Ovary (tissue), 9 donors: Measurements from ENCODE around the gene PEAK1. TPM values are rescaled to one million over a fixed set of nuclear protein-coding genes. Genes with fewer than 3 reads are reported as not detected.

ENCODE experiments used
- DNase-seq, 5 donors: peaks; one replicate each; pipeline ENCODE4 v3.0.0-alpha.2; 2019 to 2020
- H3K27ac ChIP-seq, 2 donors: fragments of 200-600 bp; one replicate each; pipeline versions ENCODE4 v1.5.1 to v1.8.0; 2019 to 2022
- H3K27me3 ChIP-seq: fragments of 200-600 bp; one replicate; pipeline ENCODE4 v1.8.0; 2022
- H3K36me3 ChIP-seq: fragments of 200-600 bp; sonication (generic); one replicate; pipeline ENCODE4 v1.5.1; 2019
- H3K4me1 ChIP-seq: one replicate; pipeline ENCODE4 v1.8.1; 2013; ENCODE audit warnings: mild to moderate bottlenecking, moderate library complexity; ENCODE audit not compliant: insufficient read depth
- H3K4me3 ChIP-seq: fragments of 200-600 bp; sonication (generic); one replicate; pipeline ENCODE4 v1.5.1; 2017
- H3K9me3 ChIP-seq, 2 donors: fragments of 200-600 bp in 1 of 2; sonication (generic) in 1 of 2; one replicate each; pipeline versions ENCODE4 v1.5.1 to v1.8.1; 2013 to 2019; ENCODE audit warnings: mild to moderate bottlenecking in 1 of 2, moderate library complexity in 1 of 2
- CTCF ChIP-seq, 3 donors: fragments of 450-650 bp in 2 of 3; fragments of 200-600 bp in 1 of 3; IDR thresholded peaks; one replicate each; pipeline versions ENCODE4 v1.5.1 to v1.8.0; 2016 to 2022; ENCODE audit warnings: antibody characterized with exemption in 3 of 3, mild to moderate bottlenecking in 1 of 3
- EP300 ChIP-seq: sonication (generic); formaldehyde crosslinking; IDR thresholded peaks from one replicate; pipeline ENCODE4 v1.6.1; 2017; ENCODE audit warnings: antibody characterized with exemption
- POLR2A ChIP-seq: fragments of 450-650 bp; IDR thresholded peaks from one replicate; pipeline ENCODE4 v1.6.1; 2017; ENCODE audit warnings: antibody characterized with exemption, mild to moderate bottlenecking, moderate library complexity
- WGBS, 3 donors: extraction: QIAGEN DNeasy Blood & Tissue Kit in 1 of 3; methylation state at CpG; one replicate each; pipeline versions ENCODE4 v1.1.5 to v1.1.7; 2013 to 2017; 5-methylcytosine and 5-hydroxymethylcytosine counted together
- intact Hi-C, 4 donors: fragments of 100-400 bp; cut with DNase I; formaldehyde crosslinking; loops; one replicate each; pipeline versions ENCODE4 v1.11.0 to v1.15.1; 2022 to 2023
- polyA plus RNA-seq, 2 donors: library from polyadenylated mRNA; stranded (reverse); fragments of 200-250 nt in 1 of 2; fragments of 350-450 nt in 1 of 2; fragmentation: Illumina TruSeq in 1 of 2; extraction: RNeasy Lipid Tissue Mini Kit (QIAGEN cat#74804) in 1 of 2; gene quantifications; one replicate each; pipeline ENCODE4 v1.2.3, GENCODE V29; 2013 to 2014
- total RNA-seq, 7 donors: library from RNA; depleted of rRNA in 2 of 7; stranded (reverse); fragments of >200 nt in 2 of 7; fragmentation: NEBNext Ultra II Directional in 3 of 7; extraction: Animal tissue kit (Norgen Biotek cat#: 25700) in 3 of 7; gene quantifications; one replicate each; pipeline versions ENCODE4 v1.1.0 to v1.2.4, GENCODE V29; 2016 to 2023
- donor health status: DM: no; HTN: no; CAD: no; lungs with moderate emphysema.
- donor health status: DM: no; HTN: no; CAD: no.
- donor health status: Bipolar disorder and iron deficiency.
- donor health status: DM: yes; HTN: yes; CAD: no.
- donor health status: DM: no; HTN: no; CAD: no.
- donor health status: DM: yes; HTN: yes; CAD: no.

Gene PEAK1
- total and polyA plus RNA-seq, 9 donors = 6.6 to 48.4 (median 41.4) TPM

- intact Hi-C loops = no loop called here
- no peak overlapping the region for H3K4me3 ChIP-seq
- WGBS, 3 donors = 97 to 98% (median 97%) methylated on average over 1 of the region's 1 CpG
Observed at GRCh38 chr15:77376770-77377169, 43.1 kb downstream of the PEAK1 start.

GRCh38 chr15:77375133-77375532 lies 44.8 kb downstream of the PEAK1 start:
- no peak overlapping the region for H3K27ac ChIP-seq
- no peaks in the 10 kb centered on the region for H3K36me3 ChIP-seq
- no peak for DNase-seq
- no peaks in the 10 kb centered on the region for H3K4me1 ChIP-seq
- no peaks in the 10 kb centered on the region for H3K27me3 ChIP-seq
- intact Hi-C loops = no loop called here
- no peak overlapping the region for H3K4me3 ChIP-seq
- 94 to 99% (median 96%) methylated on average over 1 of the region's 1 CpG for WGBS, 3 donors
- TF ChIP-seq POLR2A (no peak), EP300 (no peak), CTCF (IDR thresholded peaks at IDR 0.05) (no peak)
- no peaks in the 10 kb centered on the region for H3K9me3 ChIP-seq

More at GRCh38 chr15:77376770-77377169, 43.1 kb downstream of the PEAK1 start:
- Histone ChIP-seq H3K4me1 (no peaks in the 10 kb centered on the region), H3K9me3 (no peaks in the 10 kb centered on the region), H3K36me3 (no peaks in the 10 kb centered on the region), H3K27me3 (no peaks in the 10 kb centered on the region), H3K27ac (no peak overlapping the region)
- no peak for TF ChIP-seq POLR2A
- TF ChIP-seq EP300 = no peak
- no peak for TF ChIP-seq CTCF (IDR thresholded peaks at IDR 0.05)
- no peak for DNase-seq

- Histone ChIP-seq H3K9me3 (no peaks in the 10 kb centered on the region), H3K27me3 (no peaks in the 10 kb centered on the region), H3K4me1 (no peaks in the 10 kb centered on the region), H3K27ac (no peak overlapping the region), H3K36me3 (no peaks in the 10 kb centered on the region), H3K4me3 (no peak overlapping the region)
- intact Hi-C loops = loop anchor here in 1 of 4 donors (2.0 kb wide), 1 partner anchor 57 kb away; no protein-coding TSS in a partner anchor
- no peak for TF ChIP-seq POLR2A
- no peak for TF ChIP-seq EP300
- TF ChIP-seq CTCF (IDR thresholded peaks at IDR 0.05) = no peak
- no peak for DNase-seq
- 75 to 89% (median 88%) methylated on average over 4 of the region's 4 CpGs for WGBS, 3 donors
Observed at GRCh38 chr15:77373441-77373840, 46.5 kb downstream of the PEAK1 start.

- no peak for TF ChIP-seq CTCF (IDR thresholded peaks at IDR 0.05)
- no peak for TF ChIP-seq EP300
- TF ChIP-seq POLR2A = no peak
- no peaks in the 10 kb centered on the region for H3K27me3 ChIP-seq
- H3K4me1 ChIP-seq = no peaks in the 10 kb centered on the region
- intact Hi-C loops = loop anchor here in 1 of 4 donors (2.0 kb wide), 1 partner anchor 55 kb away; no protein-coding TSS in a partner anchor
- H3K4me3 ChIP-seq = no peak overlapping the region
- 94 to 96% (median 96%) methylated on average over 5 of the region's 5 CpGs for WGBS, 3 donors
- no peaks in the 10 kb centered on the region for H3K36me3 ChIP-seq
- no peaks in the 10 kb centered on the region for H3K9me3 ChIP-seq
- DNase-seq = no peak
- no peak overlapping the region for H3K27ac ChIP-seq
Observed at GRCh38 chr15:77371850-77372563, 47.9 kb downstream of the PEAK1 start.
